Measurements from ENCODE around the gene KLHL11.

KLHL11 gene

GRCh38 chr17:41864836-41865595 lies at the start of gene KLHL11:
KLHL11 (minus strand) TSS chr17:41865423; CDS start chr17:41865370, 53 bp downstream.
- peak; percentile 88 for DNase-seq

GRCh38 chr17:41915020-41915419 lies 49.8 kb upstream of the KLHL11 start:
- no peak for DNase-seq

GRCh38 chr17:41914358-41914766 lies 49.1 kb upstream of the KLHL11 start:
- DNase-seq: no peak

- no peak for DNase-seq
These were observed 48.6 kb upstream of the KLHL11 start for GRCh38 chr17:41913798-41914197.

GRCh38 chr17:41912925-41913324 lies 47.7 kb upstream of the KLHL11 start:
- DNase-seq: no peak

- DNase-seq: no peak
These were observed 45.6 kb upstream of the KLHL11 start for GRCh38 chr17:41910701-41911391.

GRCh38 chr17:41909088-41909487 lies 43.9 kb upstream of the KLHL11 start:
- DNase-seq: no peak

- no peak for DNase-seq
These were observed 42.7 kb upstream of the KLHL11 start for GRCh38 chr17:41907633-41908539.

- DNase-seq: no peak
These were observed 41.9 kb upstream of the KLHL11 start for GRCh38 chr17:41907185-41907556.

GRCh38 chr17:41906465-41907184 lies 41.4 kb upstream of the KLHL11 start:
- no peak for DNase-seq

GRCh38 chr17:41905172-41905571 lies 39.9 kb upstream of the KLHL11 start:
- DNase-seq: no peak

GRCh38 chr17:41904242-41904841 lies 39.1 kb upstream of the KLHL11 start:
- no peak for DNase-seq

GRCh38 chr17:41901646-41902045 lies 36.4 kb upstream of the KLHL11 start:
- DNase-seq: no peak

GRCh38 chr17:41896726-41897125 lies 31.5 kb upstream of the KLHL11 start:
- DNase-seq: no peak

GRCh38 chr17:41895617-41896016 lies 30.4 kb upstream of the KLHL11 start:
- no peak for DNase-seq

GRCh38 chr17:41894791-41895331 lies 29.6 kb upstream of the KLHL11 start:
- no peak for DNase-seq

GRCh38 chr17:41893384-41893783 lies 28.2 kb upstream of the KLHL11 start:
- no peak for DNase-seq

- DNase-seq: no peak
These were observed 26.8 kb upstream of the KLHL11 start for GRCh38 chr17:41892021-41892376.

GRCh38 chr17:41891135-41892020 lies 26.2 kb upstream of the KLHL11 start:
- DNase-seq: no peak

GRCh38 chr17:41888332-41888965 lies 23.2 kb upstream of the KLHL11 start:
- DNase-seq: no peak

GRCh38 chr17:41885733-41886132 lies 20.5 kb upstream of the KLHL11 start:
- no peak for DNase-seq

Measured in activated CD4-positive, CD25-positive, alpha-beta regulatory T cell treated with anti-CD3 and anti-CD28 coated beads, Interleukin-2, amount 50 U/mL, for 72 hours (primary cell).